Measurements from ENCODE around the gene HOXD9. TPM values are rescaled to one million over a fixed set of nuclear protein-coding genes. Genes with fewer than 3 reads are reported as not detected.

The HOXD9 gene
- total and polyA plus RNA-seq, 10 donors = 1.1 to 4.0 (median 2.6) TPM

GRCh38 chr2:176152350-176153181 is 30.0 kb downstream of the HOXD9 start:
- WGBS, 5 donors = 17 to 33% (median 22%) methylated on average over 43 to 48 of the region's 48 CpGs
- Histone ChIP-seq H3K36me3 (no peaks in the 10 kb centered on the region), H3K27me3 (replicated peaks in 1 of 7) (peaks cover 3 to 100% (median 94%) of the 10 kb centered on the region in 7 donors), H3K27ac (peak overlapping the region in 4 of 8 donors; percentile 15 to 60 (median 56)), H3K4me3 (peak overlapping the region in 5 of 8 donors; percentile 1 to 59 (median 35)), H3K4me1 (peaks cover 0 to 36% (median 9%) of the 10 kb centered on the region in 6 donors), H3K9me3 (no peaks in the 10 kb centered on the region)
- TF ChIP-seq POLR2A (IDR thresholded peaks at IDR 0.05) (no peak), POLR2AphosphoS5 (IDR thresholded peaks at IDR 0.05) (no peak)
- TF ChIP-seq, protein P1, sequence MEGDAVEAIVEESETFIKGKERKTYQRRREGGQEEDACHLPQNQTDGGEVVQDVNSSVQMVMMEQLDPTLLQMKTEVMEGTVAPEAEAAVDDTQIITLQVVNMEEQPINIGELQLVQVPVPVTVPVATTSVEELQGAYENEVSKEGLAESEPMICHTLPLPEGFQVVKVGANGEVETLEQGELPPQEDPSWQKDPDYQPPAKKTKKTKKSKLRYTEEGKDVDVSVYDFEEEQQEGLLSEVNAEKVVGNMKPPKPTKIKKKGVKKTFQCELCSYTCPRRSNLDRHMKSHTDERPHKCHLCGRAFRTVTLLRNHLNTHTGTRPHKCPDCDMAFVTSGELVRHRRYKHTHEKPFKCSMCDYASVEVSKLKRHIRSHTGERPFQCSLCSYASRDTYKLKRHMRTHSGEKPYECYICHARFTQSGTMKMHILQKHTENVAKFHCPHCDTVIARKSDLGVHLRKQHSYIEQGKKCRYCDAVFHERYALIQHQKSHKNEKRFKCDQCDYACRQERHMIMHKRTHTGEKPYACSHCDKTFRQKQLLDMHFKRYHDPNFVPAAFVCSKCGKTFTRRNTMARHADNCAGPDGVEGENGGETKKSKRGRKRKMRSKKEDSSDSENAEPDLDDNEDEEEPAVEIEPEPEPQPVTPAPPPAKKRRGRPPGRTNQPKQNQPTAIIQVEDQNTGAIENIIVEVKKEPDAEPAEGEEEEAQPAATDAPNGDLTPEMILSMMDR (IDR thresholded peaks at IDR 0.05 in 8 of 11, conservative IDR thresholded peaks at IDR 0.05 in 3 of 11) = no peak
- no peak for DNase-seq
- intact Hi-C loops (cut with DNase I; ENCODE audit: low total_unique reads) = no loop called here

GRCh38 chr2:176154576-176155252 is 32.2 kb downstream of the HOXD9 start:
- Histone ChIP-seq H3K36me3 (no peaks in the 10 kb centered on the region), H3K27me3 (replicated peaks in 1 of 7) (peaks cover 3 to 100% (median 96%) of the 10 kb centered on the region in 7 donors), H3K4me1 (peaks cover 0 to 55% (median 18%) of the 10 kb centered on the region in 6 donors), H3K27ac (no peak overlapping the region), H3K9me3 (no peaks in the 10 kb centered on the region), H3K4me3 (no peak overlapping the region)
- DNase-seq = no peak
- TF ChIP-seq, protein P1 (IDR thresholded peaks at IDR 0.05 in 8 of 11, conservative IDR thresholded peaks at IDR 0.05 in 3 of 11) = no peak
- TF ChIP-seq POLR2A (IDR thresholded peaks at IDR 0.05) (no peak), POLR2AphosphoS5 (IDR thresholded peaks at IDR 0.05) (no peak)
- 49 to 51% (median 50%) methylated on average over 11 of the region's 11 CpGs for WGBS, 5 donors
- intact Hi-C loops (cut with DNase I; ENCODE audit: low total_unique reads) = no loop called here

DNA sequence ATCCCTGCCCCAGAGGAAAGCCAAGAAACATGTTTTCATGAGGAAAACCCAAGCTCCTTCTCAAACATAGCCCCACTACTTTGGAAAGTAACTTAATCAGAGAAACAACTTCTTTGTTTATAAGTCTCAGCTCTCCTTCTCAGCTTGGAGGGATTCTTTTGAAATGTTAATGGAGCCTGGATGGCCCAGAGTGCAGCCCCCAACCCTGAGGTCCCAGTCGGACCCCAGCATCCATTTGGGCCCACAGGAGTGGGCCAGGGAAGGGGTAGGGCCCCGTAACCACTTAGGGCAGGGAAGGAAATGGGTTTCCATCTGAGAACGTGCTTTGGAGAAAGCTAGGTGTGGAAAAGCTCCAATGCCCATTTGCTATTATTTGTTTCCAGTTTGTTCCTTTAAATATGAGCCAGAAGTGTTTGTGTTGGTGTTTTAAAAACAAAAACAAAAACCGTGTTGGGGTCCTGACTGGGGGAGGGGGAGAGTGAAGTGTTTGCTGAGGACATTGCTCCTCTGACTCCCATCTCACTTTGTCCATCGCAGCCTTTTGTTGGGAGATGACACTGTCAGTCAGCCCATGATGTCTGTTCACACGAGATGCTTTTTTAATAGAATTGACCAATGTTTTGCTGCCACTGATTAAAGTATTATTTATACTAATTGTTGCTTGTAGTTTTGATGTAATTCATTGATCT is 33.0 kb downstream of the HOXD9 start:
- Histone ChIP-seq H3K27me3 (replicated peaks in 1 of 7) (peaks cover 8 to 100% (median 96%) of the 10 kb centered on the region in 7 donors), H3K9me3 (no peaks in the 10 kb centered on the region), H3K27ac (no peak overlapping the region), H3K4me1 (peaks cover 0 to 63% (median 18%) of the 10 kb centered on the region in 6 donors), H3K36me3 (no peaks in the 10 kb centered on the region), H3K4me3 (no peak overlapping the region)
- DNase-seq = no peak
- intact Hi-C loops (cut with DNase I; ENCODE audit: low total_unique reads) = no loop called here
- no peak for TF ChIP-seq POLR2AphosphoS5 (IDR thresholded peaks at IDR 0.05)
- TF ChIP-seq, protein P1 (IDR thresholded peaks at IDR 0.05 in 8 of 11, conservative IDR thresholded peaks at IDR 0.05 in 3 of 11) = no peak
- TF ChIP-seq POLR2A (IDR thresholded peaks at IDR 0.05) = no peak
- 23 to 29% (median 26%) methylated on average over 6 of the region's 6 CpGs for WGBS, 5 donors

All from spleen (tissue), 11 donors.